Measurements from ENCODE around the gene CTAGE1.

The CTAGE1 gene

DNA sequence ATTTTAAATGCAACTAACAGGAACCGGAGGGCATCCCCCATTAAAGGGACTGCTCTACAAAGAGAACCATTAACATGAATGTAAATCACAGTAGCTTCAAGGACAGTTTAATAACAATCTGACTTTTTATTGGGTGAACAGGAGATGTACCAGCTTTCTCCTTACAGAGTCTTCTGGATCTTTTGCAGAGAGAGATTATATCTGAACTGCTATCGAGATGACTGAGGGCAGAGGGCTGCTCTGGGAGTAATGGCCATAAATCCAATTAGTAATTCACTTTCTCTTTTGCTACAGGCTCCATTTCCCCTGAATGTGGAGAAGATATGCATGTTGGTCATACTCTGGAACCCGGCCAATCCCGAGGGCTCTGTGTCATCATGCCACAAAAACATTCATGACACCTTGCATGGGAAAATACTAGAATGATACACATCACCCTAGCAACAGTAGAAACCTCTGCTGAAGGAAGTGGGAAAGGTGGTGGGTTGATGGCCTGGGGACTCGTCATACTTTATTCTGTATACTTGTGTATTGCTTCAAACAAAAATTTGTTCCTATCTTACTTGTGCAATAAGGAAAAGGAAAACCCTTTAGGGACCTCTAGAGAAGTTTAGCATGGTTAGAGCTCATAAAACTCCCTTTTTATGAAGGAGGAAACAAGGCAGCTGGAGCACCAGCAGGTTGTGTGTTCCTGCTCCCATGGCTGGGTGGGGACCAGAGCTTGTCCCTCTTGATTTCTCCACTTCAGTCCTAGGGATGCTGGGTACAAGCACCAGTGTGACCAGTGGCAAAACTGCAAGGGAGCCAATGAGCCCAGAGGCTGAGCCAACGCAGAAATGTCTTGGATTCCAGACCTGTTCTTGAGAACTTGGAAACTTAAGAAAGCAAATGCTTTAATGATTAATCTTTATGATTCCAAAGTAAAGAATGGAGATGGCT is 26.0 kb downstream of the CTAGE1 start:
- DNase-seq (ENCODE audit: low read depth, low spot score), result no peak

DNA sequence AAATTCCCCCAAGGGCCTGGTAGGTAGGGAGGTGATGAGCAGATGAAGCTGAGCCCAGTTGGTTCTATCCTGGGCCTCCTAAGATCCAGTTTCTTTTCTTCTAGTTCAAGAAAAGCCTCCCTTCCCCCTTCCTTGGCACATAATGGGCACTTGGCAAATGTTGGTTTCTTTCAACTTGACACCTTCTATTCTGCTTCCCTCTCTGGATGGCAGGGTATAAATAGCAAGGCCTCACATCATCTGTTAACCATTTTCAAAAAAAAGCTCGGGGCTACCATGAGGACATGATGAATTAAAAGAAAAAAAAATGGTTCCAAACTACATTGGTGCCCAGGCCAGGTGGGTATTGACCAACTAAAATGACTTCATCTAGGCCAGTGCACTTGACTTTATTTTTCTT is 29.9 kb downstream of the CTAGE1 start:
- no peak for DNase-seq (ENCODE audit: low read depth, low spot score)

DNA sequence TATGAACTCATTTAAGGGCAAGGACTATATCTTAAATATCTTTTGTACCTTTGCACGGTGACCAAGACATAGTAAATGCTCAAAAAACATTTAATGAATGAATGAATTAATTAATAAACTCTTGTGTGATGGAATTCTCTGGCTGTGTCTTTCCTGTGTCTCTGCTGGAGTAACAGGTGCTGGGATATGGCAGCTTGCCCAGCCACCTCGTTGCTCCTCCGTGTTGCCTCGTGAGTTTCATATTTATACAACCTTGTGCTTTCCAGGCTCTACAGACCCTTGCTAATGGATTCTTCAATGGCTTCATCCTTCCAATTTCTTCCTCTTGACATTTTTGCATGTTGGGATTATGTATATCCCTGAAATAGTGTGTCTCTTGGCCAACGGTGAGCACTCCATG is 30.4 kb downstream of the CTAGE1 start:
- DNase-seq (ENCODE audit: low read depth, low spot score), result no peak

GRCh38 chr18:22385718-22386117 is 32.0 kb downstream of the CTAGE1 start:
- DNase-seq (ENCODE audit: low read depth, low spot score), result no peak

- no peak for DNase-seq (ENCODE audit: low read depth, low spot score)
Observed at GRCh38 chr18:22378672-22379282, 38.9 kb downstream of the CTAGE1 start.

DNA sequence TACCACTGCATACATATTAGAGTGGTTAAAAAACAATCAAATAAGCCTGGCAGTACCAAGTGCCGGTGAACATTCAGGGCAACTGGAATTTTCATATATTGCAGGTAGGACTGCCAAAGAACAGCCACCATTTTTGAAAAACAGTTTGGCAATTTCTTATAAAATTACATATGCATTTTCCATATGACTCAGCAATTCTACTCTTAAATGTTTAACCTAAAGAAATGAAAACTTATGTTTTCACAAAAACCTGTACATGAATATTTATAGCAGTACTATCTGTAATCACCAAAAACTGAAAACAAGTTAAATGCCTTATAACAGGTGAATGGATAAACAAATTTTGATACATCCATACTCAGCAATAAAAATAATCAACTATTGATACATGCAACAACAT is 39.9 kb downstream of the CTAGE1 start:
- no peak for DNase-seq (ENCODE audit: low read depth, low spot score)

GRCh38 chr18:22370414-22370813 is 47.3 kb downstream of the CTAGE1 start:
- no peak for DNase-seq (ENCODE audit: low read depth, low spot score)

GRCh38 chr18:22368021-22368420 is 49.7 kb downstream of the CTAGE1 start:
- DNase-seq (ENCODE audit: low read depth, low spot score), result no peak

DNA sequence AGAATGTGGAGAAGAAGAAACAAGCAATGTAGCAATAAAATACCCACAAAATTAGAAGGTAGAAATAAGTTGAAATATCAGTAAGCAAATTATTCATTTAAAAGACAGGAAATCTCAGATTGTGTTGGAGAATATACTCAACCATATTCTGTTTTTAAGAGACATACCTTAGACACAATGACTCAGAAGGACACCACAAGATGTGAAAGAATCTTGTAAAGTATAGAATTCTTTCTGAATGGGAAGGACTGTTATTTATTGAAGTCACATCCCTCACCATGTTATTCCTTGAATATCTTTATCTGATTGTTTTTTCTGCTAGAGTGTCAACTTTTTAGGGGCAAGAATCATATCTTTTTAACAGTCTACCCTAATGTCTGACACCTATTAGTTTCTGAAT is 50.4 kb downstream of the CTAGE1 start:
- no peak for DNase-seq (ENCODE audit: low read depth, low spot score)

- no peak for DNase-seq (ENCODE audit: low read depth, low spot score)
Observed at GRCh38 chr18:22363867-22364463, 53.8 kb downstream of the CTAGE1 start.

All from activated naive CD8-positive, alpha-beta T cell treated with anti-CD3 and anti-CD28 coated beads, Interleukin-2, amount 50 U/mL, for 16 hours (primary cell).